GM15510 (cell line): ENCODE results near the gene PSMD1.

ENCODE experiments used
- POLR2A ChIP-seq: IDR thresholded peaks from 3 replicates; pipeline ENCODE4 v1.6.1; 2011; ENCODE audit warnings: borderline replicate concordance; ENCODE audit not compliant: insufficient read length; ENCODE audit errors: extremely low read depth

PSMD1 gene

DNA sequence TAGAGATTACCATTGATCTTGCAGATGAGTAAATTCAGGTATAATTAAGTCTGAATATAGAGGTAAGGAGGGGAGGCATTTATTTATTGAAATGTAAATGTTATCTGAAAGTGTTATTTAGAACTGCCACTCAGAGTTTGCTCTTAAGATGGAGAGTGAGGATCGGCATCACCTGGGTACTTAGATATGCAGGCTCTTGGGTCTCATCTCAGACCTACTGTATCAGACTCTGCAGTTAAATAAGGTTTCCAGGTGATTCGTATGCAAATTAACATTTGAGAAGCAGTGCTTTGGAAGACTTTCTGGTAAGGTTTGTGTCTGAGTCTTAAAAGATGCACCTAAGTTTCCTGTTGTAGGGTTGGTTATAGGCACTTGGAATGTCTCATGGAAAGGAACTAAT lies 59.0 kb downstream of the PSMD1 start:
- no peak for TF ChIP-seq POLR2A

DNA sequence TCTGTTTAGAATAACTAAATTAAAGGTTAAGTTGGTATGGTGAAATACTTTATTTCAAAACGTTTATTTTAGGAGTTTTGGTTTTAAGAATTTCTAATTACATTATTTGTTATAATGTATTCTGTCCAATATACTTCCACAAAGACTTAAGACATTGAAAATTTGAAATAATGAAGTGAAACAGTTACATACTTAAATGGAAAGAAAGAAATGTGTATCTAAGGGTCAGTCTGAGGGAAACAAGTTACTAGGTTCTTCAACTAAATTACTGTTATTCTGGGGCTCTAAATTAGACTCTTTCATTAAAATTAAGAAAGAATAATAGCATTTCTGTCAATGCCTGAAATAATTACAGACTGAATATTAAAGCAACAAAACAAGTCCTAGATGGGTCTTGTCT lies 60.5 kb downstream of the PSMD1 start:
- TF ChIP-seq POLR2A: no peak

DNA sequence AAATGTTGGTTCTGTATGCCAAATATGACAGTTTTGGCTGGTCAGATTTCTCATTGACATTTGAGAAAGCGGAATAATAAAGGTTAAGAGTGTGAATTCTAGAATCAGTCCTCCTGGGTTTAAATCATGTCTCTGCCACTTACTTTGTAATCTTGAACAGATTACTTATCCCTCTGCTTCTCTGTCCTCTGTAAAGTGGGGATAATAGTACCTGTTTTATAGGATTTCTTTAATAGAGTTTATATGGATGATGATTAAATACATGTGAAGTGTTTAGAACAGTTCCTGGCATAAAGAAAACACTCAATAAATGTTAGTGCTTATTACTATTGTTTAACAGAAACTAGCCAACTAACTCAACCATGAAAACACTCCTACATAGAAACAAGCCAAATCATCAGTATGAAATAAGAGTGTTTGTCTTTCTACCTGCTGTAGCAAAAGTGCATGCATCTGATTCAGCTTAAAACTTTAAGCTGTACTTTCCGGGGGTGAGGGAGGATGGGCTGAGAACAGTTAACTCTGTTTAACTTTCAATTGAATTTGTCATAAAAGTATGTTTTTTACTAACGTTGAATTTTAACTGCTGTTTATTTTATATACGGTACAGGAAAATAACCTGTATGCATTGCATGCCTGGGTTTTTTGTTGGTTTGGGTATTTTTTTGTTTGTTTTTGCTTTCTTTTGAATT lies 61.4 kb downstream of the PSMD1 start:
- TF ChIP-seq POLR2A: no peak

DNA sequence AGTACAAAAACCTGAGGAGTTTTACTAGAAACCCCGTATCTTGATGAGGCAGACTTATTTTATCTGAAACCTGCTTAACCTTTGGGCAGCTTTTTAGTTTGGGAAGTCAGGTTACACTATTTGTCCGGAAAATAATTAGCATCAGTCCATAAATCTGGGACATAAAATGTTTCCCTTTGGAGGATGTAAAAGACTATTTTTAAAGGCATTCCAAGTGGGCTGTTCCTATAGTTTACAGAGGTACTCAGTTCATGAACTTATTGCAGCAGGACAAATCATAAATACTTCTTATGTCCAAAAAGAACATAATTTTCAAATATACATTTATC lies 61.9 kb downstream of the PSMD1 start:
- no peak for TF ChIP-seq POLR2A

DNA sequence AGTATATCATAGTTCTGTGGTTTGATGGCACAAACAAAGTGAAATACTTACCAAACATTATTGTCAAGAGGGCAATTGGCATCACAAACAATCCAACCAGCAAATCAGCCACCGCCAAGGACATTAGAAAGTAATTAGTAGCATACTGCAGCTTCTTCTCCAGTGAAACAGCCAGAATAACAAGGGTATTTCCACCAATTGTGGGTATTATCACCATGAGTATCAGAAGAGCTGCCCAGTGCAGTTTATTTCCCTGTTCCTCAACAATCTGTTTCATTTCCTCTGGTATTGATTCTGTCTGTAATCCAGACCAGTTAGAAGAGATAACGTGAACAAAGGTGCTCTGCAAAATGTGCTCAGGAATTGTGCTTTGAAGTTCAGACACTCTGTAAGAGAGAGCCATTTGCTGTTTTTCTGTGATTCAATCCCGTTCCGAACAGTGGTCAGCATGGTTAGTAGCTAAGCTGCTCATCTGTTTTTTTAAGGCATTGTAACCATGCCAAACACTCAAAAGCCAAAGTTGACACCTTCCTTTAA lies 66.8 kb downstream of the PSMD1 start:
- TF ChIP-seq POLR2A: no peak

DNA sequence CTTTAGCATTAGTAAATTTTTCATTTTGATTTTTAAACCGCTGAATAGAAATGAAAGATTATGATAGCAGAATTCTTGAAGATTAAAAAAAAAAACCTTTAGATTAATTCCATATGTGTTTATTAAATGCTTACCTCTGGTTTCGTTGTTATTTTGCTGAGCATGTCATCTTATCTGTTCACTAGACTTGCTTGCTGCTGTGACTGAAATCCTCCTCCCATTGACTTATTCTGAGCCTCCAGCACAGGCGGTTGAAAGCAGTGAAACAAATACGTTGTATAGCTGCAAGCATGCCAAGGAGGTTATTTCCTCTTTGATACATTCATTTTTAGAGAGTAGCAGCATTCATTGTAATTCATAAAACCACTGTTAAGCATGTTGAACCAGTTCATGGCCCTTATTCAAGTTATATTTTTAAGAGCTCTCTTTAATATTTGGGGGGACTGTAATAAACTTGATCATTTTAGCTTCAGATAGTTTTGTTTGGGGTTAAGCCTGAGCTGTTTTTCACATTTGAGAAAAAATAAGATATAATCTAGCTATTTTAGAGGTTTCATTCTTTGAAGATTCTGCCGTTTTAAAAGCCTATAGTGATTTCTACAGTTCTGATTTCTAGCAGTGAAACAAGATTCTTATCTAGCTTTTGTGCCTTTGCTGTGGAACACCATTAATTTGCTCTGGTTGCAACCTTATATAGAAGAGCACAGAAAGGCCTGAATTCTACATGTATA lies 68.3 kb downstream of the PSMD1 start, which contains the start of gene HTR2B:
TSS of gene HTR2B (minus strand) at position 205 of the 731 bp plus-strand sequence. CDS start 1,278 bp downstream, outside the sequence.
- no peak for TF ChIP-seq POLR2A

DNA sequence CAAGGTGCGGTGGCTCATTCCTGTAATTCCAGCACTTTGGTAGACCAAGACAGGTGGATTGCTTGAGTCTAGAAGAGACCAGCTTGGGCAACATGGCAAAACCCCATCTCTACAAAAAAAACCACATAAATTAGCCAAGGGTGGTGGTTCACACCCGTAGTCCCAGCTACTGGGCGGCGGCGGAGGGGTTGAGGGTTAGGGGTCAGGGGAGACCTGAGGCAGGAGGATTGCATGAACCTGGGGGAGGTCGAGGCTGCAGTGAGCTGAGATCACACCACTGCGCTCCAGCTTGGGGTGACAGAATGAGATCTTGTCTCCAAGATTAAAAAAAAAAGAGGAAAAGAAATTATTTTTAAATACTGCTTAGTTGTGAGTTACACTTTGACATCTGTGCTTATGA lies 69.5 kb downstream of the PSMD1 start:
- no peak for TF ChIP-seq POLR2A

DNA sequence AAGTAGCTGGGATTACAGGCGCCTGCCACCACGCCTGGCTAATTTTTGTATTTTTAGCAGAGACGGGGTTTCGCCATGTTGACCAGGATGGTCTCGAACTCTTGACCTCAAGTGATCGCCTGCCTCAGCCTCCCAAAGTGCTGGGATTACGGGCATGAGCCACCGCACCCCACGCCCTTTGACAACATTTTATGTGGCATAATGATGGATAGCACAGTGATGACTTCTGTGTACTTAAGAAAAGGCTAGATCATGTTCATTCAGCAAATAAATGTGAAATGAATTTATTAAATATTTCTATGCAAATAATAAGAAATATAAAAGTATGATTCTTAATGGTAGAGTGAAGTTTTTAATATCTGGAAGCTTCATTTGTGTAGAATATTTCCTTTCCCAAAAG lies 70.8 kb downstream of the PSMD1 start:
- TF ChIP-seq POLR2A: no peak

DNA sequence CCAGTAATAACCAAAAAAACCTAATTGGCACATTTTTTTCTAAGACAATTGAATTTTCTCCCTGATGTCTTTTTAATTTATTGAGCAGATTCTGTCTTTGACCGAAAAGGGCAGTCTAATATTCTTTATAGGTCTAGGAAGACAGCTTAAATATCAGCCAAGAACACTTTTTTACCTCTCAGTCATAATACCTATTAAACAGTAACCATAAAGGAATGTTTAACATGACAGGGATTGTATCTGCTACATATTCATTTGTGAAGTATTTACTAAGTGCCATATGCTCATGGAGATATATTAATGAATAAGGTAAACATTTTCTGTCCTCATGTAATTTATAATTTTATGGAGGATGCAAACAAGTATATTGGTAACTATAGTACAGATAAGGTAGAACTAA lies 71.3 kb downstream of the PSMD1 start:
- TF ChIP-seq POLR2A: no peak

DNA sequence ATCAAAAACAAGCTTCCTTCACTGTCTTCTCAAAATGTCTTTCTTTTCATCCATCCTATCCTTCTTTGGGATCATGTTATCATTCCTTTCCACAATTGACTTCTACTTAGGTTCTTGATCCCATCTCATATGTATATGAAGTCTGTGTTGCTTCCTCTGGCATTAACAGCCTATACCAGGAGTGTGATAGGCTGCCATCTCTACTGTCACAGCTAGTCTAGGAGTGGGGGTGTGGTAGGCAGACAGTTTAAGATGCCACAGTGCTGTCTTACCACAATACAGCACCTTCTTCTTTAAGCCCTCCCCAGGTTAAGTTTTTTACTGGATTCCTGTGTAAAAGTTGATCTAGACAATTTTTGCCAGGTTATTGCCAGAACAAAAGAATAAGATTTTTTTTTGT lies 71.9 kb downstream of the PSMD1 start:
- TF ChIP-seq POLR2A: no peak

DNA sequence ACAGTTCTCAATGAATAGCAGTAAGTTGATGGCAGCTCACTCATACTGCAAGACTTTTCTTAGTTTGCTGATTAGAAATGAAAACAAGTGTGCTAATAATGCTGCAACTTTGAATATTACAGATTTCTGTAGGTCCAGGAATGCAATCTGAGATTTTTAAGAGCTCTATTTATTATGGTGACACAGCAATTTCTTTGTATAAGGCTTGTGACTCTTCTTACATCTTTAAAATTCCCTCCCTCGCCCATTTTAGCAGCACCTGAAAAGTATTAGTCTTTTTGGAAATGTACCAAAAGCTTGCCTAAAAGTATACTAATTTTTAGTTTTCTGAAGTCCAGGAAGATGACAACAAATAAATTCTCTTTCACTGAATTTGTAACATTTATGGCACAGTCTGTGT lies 72.5 kb downstream of the PSMD1 start:
- no peak for TF ChIP-seq POLR2A

DNA sequence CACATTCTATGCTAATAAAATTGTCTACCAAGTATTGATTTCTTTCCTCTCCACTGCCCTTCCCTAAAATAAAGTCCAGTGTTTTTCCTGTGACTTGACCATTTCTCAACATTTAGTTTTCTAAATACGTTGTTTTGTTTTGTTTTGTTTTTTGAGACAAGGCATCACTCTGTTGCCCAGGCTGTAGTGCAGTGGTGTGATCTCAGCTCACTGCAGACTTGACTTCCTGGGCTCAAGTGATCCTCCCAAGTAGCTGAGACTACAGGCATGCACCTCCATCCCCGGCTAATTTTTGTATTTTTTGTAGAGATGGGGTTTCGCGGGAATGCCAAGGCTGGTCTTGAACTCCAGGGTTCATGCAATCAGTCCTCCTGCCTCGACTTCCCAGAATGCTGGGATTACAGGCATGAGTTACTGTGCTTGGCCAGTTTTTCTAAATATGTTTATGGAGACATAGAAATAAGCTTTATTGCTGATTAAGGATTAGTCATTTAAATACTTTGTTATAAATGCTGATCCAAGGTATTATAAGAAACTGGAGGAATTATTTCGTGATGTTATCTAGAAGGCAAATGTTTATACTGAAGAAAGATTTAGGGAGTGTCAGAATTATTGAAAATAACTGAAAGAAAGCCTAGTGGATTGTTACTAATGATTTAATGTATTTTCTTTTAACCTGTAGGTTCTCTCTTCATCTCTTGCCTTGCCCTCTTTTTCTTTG lies 73.8 kb downstream of the PSMD1 start:
- no peak for TF ChIP-seq POLR2A

DNA sequence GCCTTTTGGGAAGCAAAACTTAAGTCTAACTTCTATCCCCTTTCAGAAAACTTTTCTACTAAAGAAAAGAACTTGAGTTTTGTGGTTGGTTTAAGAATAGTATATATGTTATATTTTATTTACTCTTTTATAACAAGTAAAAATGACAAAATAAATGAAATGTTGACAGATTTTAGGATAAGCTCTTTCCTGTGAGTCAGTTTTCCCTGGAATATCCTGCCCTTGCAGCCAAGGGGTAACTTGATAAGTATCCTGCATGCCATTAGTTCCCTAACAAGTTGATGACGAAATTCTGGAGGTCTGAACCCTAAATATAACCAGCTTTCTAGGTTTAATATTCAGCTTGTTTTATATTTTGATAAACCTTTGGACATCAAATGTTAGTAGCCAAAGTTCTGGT lies 75.5 kb downstream of the PSMD1 start:
- no peak for TF ChIP-seq POLR2A

DNA sequence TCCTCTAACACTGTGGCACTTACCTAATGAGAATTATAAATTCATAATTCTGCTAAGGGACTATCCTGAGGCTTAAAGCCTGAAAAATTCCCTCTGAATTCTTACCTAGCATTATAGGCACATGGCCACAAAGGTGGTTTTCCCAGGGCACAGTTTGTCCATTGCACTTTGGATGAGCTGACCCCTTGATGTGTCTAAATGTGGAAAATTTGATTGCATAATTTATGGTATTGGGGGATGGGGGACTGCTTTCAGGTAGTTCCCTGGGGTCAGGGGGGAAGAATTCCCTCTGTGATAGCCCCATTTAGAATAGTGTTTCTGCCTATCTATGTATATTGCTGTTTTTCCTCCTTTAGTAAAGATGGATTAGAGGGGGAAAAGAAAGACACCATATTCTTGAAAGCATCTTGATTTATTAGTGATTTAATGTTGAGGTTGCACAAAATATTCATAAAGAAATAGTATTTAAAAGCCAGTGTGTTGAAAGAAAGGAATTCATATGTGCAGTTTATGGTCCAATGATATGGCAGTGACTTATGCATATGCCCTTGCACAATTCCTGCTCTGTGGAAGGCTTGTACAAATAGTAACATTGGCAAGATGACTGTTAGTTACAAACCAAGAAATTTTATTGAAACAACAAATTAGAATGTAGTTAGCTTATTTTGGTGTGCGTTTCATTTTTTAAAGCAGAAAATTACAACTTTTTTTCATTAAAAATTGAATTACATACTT lies 76.9 kb downstream of the PSMD1 start:
- TF ChIP-seq POLR2A: no peak
